Measurements from ENCODE around the gene CDHR4. TPM values are rescaled to one million over a fixed set of nuclear protein-coding genes. Genes with fewer than 3 reads are reported as not detected.

The CDHR4 gene
- total RNA-seq, 1 experiment from 2014 or later, result not detected

DNA sequence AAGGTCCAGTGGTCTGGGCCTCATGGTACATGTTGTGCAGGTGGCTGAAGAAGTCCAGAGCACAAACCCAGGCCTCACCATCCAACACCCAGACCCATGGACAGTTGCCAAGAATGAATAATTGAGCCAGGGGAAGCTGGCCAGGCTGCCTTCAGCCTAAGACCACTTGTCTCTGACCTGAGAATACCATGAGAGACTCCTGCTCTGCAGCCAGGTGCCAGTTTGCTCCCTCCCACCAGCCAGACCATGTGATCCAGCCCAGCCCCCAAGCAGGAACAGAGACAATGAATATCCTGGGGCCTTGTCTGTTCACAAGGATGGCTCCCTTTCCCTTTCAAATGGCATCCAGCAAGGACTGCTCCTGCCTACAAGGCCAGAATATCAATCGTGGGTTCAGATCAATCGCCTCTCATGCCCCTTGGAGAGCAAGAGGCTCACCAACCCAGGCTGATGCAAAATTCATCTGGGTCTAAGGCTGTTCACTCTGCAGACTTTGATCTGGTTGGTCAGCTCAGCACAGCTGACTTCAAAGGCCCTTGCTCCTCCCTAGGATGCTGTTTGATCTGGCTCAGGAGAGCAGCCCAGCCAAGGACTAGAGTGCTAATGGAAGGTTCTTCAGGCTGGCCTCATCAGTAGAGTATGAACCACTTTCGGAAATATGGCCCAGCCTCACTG is 43.3 kb upstream of the CDHR4 start:
- H3K14ac ChIP-seq (ENCODE audit: insufficient read depth, low read length), result no peak overlapping the region
- no peak overlapping the region for H2BK15ac ChIP-seq (ENCODE audit: low read depth, low read length)
- H3K36me3 Mint-ChIP-seq (ENCODE audit: insufficient read depth in 1 of 3, low read depth in 3 of 3), result peaks cover 33 to 73% (median 68%) of the 10 kb centered on the region in 3 experiments; a peak in 6 of 7 replicates
- no peak for DNase-seq
- H3K23me2 ChIP-seq (ENCODE audit: insufficient read length, low read depth, low read length, poor library complexity, severe bottlenecking), result no peaks in the 10 kb centered on the region
- no peak overlapping the region for H3K18ac ChIP-seq (ENCODE audit: insufficient read length, low read depth, low read length)
- H3K56ac ChIP-seq (ENCODE audit: insufficient read length, low read depth, low read length), result no peak overlapping the region
- WGBS (ENCODE audit: extremely low coverage, insufficient read length, low lambda C conversion rate), result no CpG with 5 or more reads among the region's 3 CpGs
- no peaks in the 10 kb centered on the region for H3K27me3 Mint-ChIP-seq (ENCODE audit: low read depth)
- H3T11ph ChIP-seq (ENCODE audit: low read length), result no peak overlapping the region
- H3K4me3 Mint-ChIP-seq, result no peak overlapping the region; a peak in 1 of 5 replicates
- no peaks in the 10 kb centered on the region for H3K9me3 ChIP-seq (ENCODE audit: control insufficient read depth, low read depth, low read length)
- no peak overlapping the region for H2AFZ ChIP-seq (ENCODE audit: low read length)
- H4K20me1 ChIP-seq (ENCODE audit: control insufficient read depth, insufficient read depth, insufficient read length), result no peaks in the 10 kb centered on the region
- no peak overlapping the region for H4K5ac ChIP-seq (ENCODE audit: insufficient read length, low read depth, low read length)
- H3K4me2 ChIP-seq (ENCODE audit: insufficient read depth, insufficient read length, low read length), result no peak overlapping the region
- no peak overlapping the region for H3K4ac ChIP-seq (ENCODE audit: low read depth, low read length)
- H3K27me3 ChIP-seq (ENCODE audit: insufficient read depth, low read length), result no peaks in the 10 kb centered on the region
- H3K23ac ChIP-seq (ENCODE audit: insufficient read length, low read depth, low read length), result no peak overlapping the region
- H2AK5ac ChIP-seq (ENCODE audit: insufficient read length, low read length), result no peak overlapping the region
- H3K4me1 Mint-ChIP-seq, result peaks cover 13 to 17% of the 10 kb centered on the region in 2 experiments
- no peak overlapping the region for H2BK12ac ChIP-seq (ENCODE audit: insufficient read length, low read depth, low read length)
- no peaks in the 10 kb centered on the region for H3K79me2 ChIP-seq (ENCODE audit: insufficient read depth, low read length)
- no peak overlapping the region for H4K91ac ChIP-seq (ENCODE audit: insufficient read length, low read depth, low read length)
- H3K79me1 ChIP-seq (ENCODE audit: insufficient read depth, low read depth, low read length, poor library complexity, severe bottlenecking), result no peaks in the 10 kb centered on the region
- TF ChIP-seq, protein P1, sequence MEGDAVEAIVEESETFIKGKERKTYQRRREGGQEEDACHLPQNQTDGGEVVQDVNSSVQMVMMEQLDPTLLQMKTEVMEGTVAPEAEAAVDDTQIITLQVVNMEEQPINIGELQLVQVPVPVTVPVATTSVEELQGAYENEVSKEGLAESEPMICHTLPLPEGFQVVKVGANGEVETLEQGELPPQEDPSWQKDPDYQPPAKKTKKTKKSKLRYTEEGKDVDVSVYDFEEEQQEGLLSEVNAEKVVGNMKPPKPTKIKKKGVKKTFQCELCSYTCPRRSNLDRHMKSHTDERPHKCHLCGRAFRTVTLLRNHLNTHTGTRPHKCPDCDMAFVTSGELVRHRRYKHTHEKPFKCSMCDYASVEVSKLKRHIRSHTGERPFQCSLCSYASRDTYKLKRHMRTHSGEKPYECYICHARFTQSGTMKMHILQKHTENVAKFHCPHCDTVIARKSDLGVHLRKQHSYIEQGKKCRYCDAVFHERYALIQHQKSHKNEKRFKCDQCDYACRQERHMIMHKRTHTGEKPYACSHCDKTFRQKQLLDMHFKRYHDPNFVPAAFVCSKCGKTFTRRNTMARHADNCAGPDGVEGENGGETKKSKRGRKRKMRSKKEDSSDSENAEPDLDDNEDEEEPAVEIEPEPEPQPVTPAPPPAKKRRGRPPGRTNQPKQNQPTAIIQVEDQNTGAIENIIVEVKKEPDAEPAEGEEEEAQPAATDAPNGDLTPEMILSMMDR (conservative IDR thresholded peaks at IDR 0.05), result no peak
- H3K9ac ChIP-seq (ENCODE audit: extremely low read depth, insufficient read length, low read length), result no peak overlapping the region
- H3K4me1 ChIP-seq (ENCODE audit: insufficient read depth, low read length), result no peaks in the 10 kb centered on the region
- H3K27ac ChIP-seq (ENCODE audit: insufficient read length, low read depth, low read length), result no peak overlapping the region
- H2BK5ac ChIP-seq (ENCODE audit: insufficient read length, low read length), result no peak overlapping the region
- peak overlapping the region; percentile 61 to 76 (median 65); a peak in 5 of 7 replicates for H3K27ac Mint-ChIP-seq
- H2BK120ac ChIP-seq (ENCODE audit: low read depth, low read length, poor library complexity, severe bottlenecking), result no peak overlapping the region
- H3K9me3 Mint-ChIP-seq, result no peaks in the 10 kb centered on the region
- H2BK20ac ChIP-seq (ENCODE audit: low read depth, low read length, poor library complexity, severe bottlenecking), result no peak overlapping the region
- no peak overlapping the region for H4K8ac ChIP-seq (replicated peaks; ENCODE audit: insufficient read length, low read depth, low read length)

Measured in H9 (cell line).